Measurements from ENCODE around the gene VPS25. TPM values are rescaled to one million over a fixed set of nuclear protein-coding genes. Genes with fewer than 3 reads are reported as not detected.

VPS25 gene
- polyA plus RNA-seq, 3 donors = 71.3 to 125 (median 104) TPM

- peaks cover 60 to 79% of the 10 kb centered on the region in 2 donors for H3K27me3 ChIP-seq (ENCODE audit: control insufficient read depth in 2 of 2, insufficient read depth in 2 of 2, low read length in 2 of 2)
- Mint-ChIP-seq H3K4me3 (peak overlapping the region in 1 of 2 donors; percentile 86), H3K36me3 (peaks cover 31 to 32% of the 10 kb centered on the region in 2 donors), H3K27me3 (ENCODE audit: low read depth in 3 of 3) (peaks cover 77 to 83% (median 78%) of the 10 kb centered on the region in 3 donors), H3K27ac (no peak overlapping the region), H3K9me3 (peaks cover 4 to 24% (median 11%) of the 10 kb centered on the region in 7 donors), H3K4me1 (peaks cover 26% of the 10 kb centered on the region)
- no peak for TF ChIP-seq CTCF (IDR thresholded peaks at IDR 0.05)
- no peak overlapping the region for H3K9ac ChIP-seq (ENCODE audit: insufficient read depth, low read length, poor library complexity, severe bottlenecking)
- H3K4me3 ChIP-seq (replicated peaks in 1 of 3; ENCODE audit: low read depth in 2 of 3, low read length in 3 of 3) = no peak overlapping the region
- no peak for DNase-seq
- no peaks in the 10 kb centered on the region for H3K79me2 ChIP-seq (ENCODE audit: insufficient read depth, low read length)
- 18% methylated on average over 15 of the region's 29 CpGs for WGBS (ENCODE audit: insufficient coverage)
- no peaks in the 10 kb centered on the region for H4K20me1 ChIP-seq (ENCODE audit: insufficient read depth, low read length)
- H3K27ac ChIP-seq (ENCODE audit: low read depth in 1 of 2, low read length in 2 of 2) = no peak overlapping the region
- H3K36me3 ChIP-seq (replicated peaks in 1 of 2; ENCODE audit: control insufficient read depth in 1 of 2, insufficient read depth in 2 of 2, low read length in 2 of 2) = peaks cover 23 to 24% of the 10 kb centered on the region in 2 donors
- peaks cover 7 to 20% of the 10 kb centered on the region in 2 donors for H3K4me1 ChIP-seq (ENCODE audit: control insufficient read depth in 1 of 2, insufficient read depth in 2 of 2, low read length in 2 of 2)
- H3K4me2 ChIP-seq (replicated peaks; ENCODE audit: extremely low read depth, low read length, poor library complexity, severe bottlenecking) = no peak overlapping the region
- no peak overlapping the region for H2AFZ ChIP-seq (ENCODE audit: insufficient read depth, low read depth, low read length, poor library complexity, severe bottlenecking)
- intact Hi-C loops (cut with micrococcal nuclease) = no loop called here
- H3K9me3 ChIP-seq (replicated peaks in 1 of 2; ENCODE audit: control insufficient read depth in 1 of 2, insufficient read depth in 1 of 2, low read length in 2 of 2) = peaks cover 0 to 39% of the 10 kb centered on the region in 2 donors
These were observed 9.2 kb downstream of the VPS25 start for GRCh38 chr17:42782166-42783061.

GRCh38 chr17:42783062-42783790 lies 10.0 kb downstream of the VPS25 start:
- Mint-ChIP-seq H3K4me3 (peak overlapping the region in 1 of 2 donors; percentile 86), H3K4me1 (peaks cover 28% of the 10 kb centered on the region), H3K9me3 (peaks cover 4 to 24% (median 11%) of the 10 kb centered on the region in 7 donors), H3K27me3 (ENCODE audit: low read depth in 3 of 3) (peaks cover 79 to 90% (median 83%) of the 10 kb centered on the region in 3 donors), H3K36me3 (peaks cover 23 to 25% of the 10 kb centered on the region in 2 donors), H3K27ac (no peak overlapping the region)
- Histone ChIP-seq H3K4me3 (replicated peaks in 1 of 3; ENCODE audit: low read depth in 2 of 3, low read length in 3 of 3) (no peak overlapping the region), H3K4me1 (ENCODE audit: control insufficient read depth in 1 of 2, insufficient read depth in 2 of 2, low read length in 2 of 2) (peaks cover 7 to 20% of the 10 kb centered on the region in 2 donors), H2AFZ (ENCODE audit: insufficient read depth, low read depth, low read length, poor library complexity, severe bottlenecking) (no peak overlapping the region), H3K79me2 (ENCODE audit: insufficient read depth, low read length) (no peaks in the 10 kb centered on the region), H4K20me1 (ENCODE audit: insufficient read depth, low read length) (no peaks in the 10 kb centered on the region), H3K9me3 (replicated peaks in 1 of 2; ENCODE audit: control insufficient read depth in 1 of 2, insufficient read depth in 1 of 2, low read length in 2 of 2) (peaks cover 0 to 39% of the 10 kb centered on the region in 2 donors), H3K27me3 (ENCODE audit: control insufficient read depth in 2 of 2, insufficient read depth in 2 of 2, low read length in 2 of 2) (peaks cover 60 to 84% of the 10 kb centered on the region in 2 donors), H3K27ac (ENCODE audit: low read depth in 1 of 2, low read length in 2 of 2) (no peak overlapping the region), H3K36me3 (replicated peaks in 1 of 2; ENCODE audit: control insufficient read depth in 1 of 2, insufficient read depth in 2 of 2, low read length in 2 of 2) (peaks cover 15 to 16% of the 10 kb centered on the region in 2 donors), H3K4me2 (replicated peaks; ENCODE audit: extremely low read depth, low read length, poor library complexity, severe bottlenecking) (no peak overlapping the region), H3K9ac (ENCODE audit: insufficient read depth, low read length, poor library complexity, severe bottlenecking) (no peak overlapping the region)
- DNase-seq = no peak
- TF ChIP-seq CTCF (IDR thresholded peaks at IDR 0.05) = no peak
- intact Hi-C loops (cut with micrococcal nuclease) = no loop called here
- 23% methylated on average over 9 of the region's 9 CpGs for WGBS (ENCODE audit: insufficient coverage)

All from CD14-positive monocyte (primary cell).